MCF 10A (cell line): ENCODE measurements around the gene NDUFAF7. TPM values are rescaled to one million over a fixed set of nuclear protein-coding genes. Genes with fewer than 3 reads are reported as not detected.

Experiments used
- BruUV-seq: library from RNA; stranded (reverse); fragments of 400-500 nt; replicated peaks from 2 replicates; lab custom pipeline; 2021; lab: Mats Ljungman, UMichigan
- CTCF ChIA-PET: fragments of 300-600 bp; sonication (Branson Sonifier 250); formaldehyde crosslinking; extraction: SDS; loops from one replicate; lab custom pipeline; 2021; ENCODE audit warnings: antibody characterized with exemption, inconsistent platforms; lab: Yijun Ruan, JAX
- POLR2A ChIA-PET: fragments of 300-600, 350-650 bp; sonication (Branson Sonifier 250); formaldehyde crosslinking; extraction: SDS; loops from one replicate; lab custom pipeline; 2020; ENCODE audit warnings: antibody characterized with exemption, inconsistent platforms; lab: Yijun Ruan, JAX
- DNase-seq: peaks from one replicate; pipeline ENCODE4 v3.0.0-alpha.2; 2018; ENCODE audit not compliant: unreplicated experiment
- H3K27ac Mint-ChIP-seq: one replicate; pipeline ENCODE4 v1.8.0; 2022; ENCODE audit warnings: mild to moderate bottlenecking, low read depth, mixed read lengths; ENCODE audit not compliant: unreplicated experiment
- H3K27me3 Mint-ChIP-seq: one replicate; pipeline ENCODE4 v1.8.0; 2022; ENCODE audit warnings: mixed read lengths; ENCODE audit not compliant: insufficient read depth, unreplicated experiment
- H3K36me3 Mint-ChIP-seq: one replicate; pipeline ENCODE4 v1.8.0; 2022; ENCODE audit warnings: mild to moderate bottlenecking, moderate library complexity, mixed read lengths; ENCODE audit not compliant: insufficient read depth, unreplicated experiment
- H3K4me1 Mint-ChIP-seq: one replicate; pipeline ENCODE4 v1.8.0; 2022; ENCODE audit warnings: mixed read lengths; ENCODE audit not compliant: insufficient read depth, unreplicated experiment
- H3K4me3 Mint-ChIP-seq: one replicate; pipeline ENCODE4 v1.8.0; 2022; ENCODE audit warnings: mild to moderate bottlenecking, moderate library complexity, mixed read lengths; ENCODE audit not compliant: unreplicated experiment
- H3K9me3 Mint-ChIP-seq: one replicate; pipeline ENCODE4 v1.8.0; 2022; ENCODE audit warnings: mixed read lengths; ENCODE audit not compliant: unreplicated experiment
- intact Hi-C: fragments of 100-400 bp; cut with micrococcal nuclease; formaldehyde crosslinking; loops from 2 replicates; pipeline ENCODE4 v1.14.1; 2022
- total RNA-seq: library from RNA; stranded (reverse); gene quantifications from 2 replicates; pipeline ENCODE4 v1.2.3, GENCODE V29; 2022
- TF ChIP-seq, protein P1 (sequence below): fragments of 200-600 bp; IDR thresholded peaks from one replicate; pipeline ENCODE4 v1.8.0; 2022; ENCODE audit warnings: antibody characterized with exemption, mild to moderate bottlenecking; ENCODE audit not compliant: unreplicated experiment

NDUFAF7 gene
- total RNA-seq, 1 experiment from 2014 or later = 16.1 TPM

DNA sequence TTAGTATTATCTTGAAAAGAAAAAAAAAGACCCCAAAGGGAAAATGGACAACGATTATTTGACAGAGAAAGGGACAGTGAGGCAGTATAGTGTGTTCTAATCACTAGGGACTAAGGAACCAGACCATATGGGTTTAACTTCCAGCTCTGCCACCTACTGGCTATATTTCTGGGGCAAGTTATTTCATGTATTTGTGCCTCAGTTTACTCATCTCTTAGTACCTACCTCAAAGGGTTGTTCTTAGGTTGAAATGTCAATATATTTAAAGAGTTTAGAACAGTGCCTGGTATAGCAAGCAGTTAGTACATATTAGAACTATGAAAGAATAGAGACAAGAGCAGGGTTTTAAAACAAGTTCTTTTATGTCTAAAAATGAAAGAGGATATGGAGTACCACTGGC lies 50.5 kb downstream of the NDUFAF7 start:
- H3K4me1 Mint-ChIP-seq = peaks cover 11% of the 10 kb centered on the region
- no peaks in the 10 kb centered on the region for H3K27me3 Mint-ChIP-seq
- no peaks in the 10 kb centered on the region for H3K9me3 Mint-ChIP-seq
- no peak for DNase-seq
- ChIA-PET CTCF (no interaction called here), POLR2A (interaction anchor here (1.7 kb wide), 1 partner anchor 40 kb away, joined by 7 read pairs; no protein-coding TSS in a partner anchor)
- no peak overlapping the region for H3K27ac Mint-ChIP-seq
- TF ChIP-seq, protein P1, sequence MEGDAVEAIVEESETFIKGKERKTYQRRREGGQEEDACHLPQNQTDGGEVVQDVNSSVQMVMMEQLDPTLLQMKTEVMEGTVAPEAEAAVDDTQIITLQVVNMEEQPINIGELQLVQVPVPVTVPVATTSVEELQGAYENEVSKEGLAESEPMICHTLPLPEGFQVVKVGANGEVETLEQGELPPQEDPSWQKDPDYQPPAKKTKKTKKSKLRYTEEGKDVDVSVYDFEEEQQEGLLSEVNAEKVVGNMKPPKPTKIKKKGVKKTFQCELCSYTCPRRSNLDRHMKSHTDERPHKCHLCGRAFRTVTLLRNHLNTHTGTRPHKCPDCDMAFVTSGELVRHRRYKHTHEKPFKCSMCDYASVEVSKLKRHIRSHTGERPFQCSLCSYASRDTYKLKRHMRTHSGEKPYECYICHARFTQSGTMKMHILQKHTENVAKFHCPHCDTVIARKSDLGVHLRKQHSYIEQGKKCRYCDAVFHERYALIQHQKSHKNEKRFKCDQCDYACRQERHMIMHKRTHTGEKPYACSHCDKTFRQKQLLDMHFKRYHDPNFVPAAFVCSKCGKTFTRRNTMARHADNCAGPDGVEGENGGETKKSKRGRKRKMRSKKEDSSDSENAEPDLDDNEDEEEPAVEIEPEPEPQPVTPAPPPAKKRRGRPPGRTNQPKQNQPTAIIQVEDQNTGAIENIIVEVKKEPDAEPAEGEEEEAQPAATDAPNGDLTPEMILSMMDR = no peak
- H3K36me3 Mint-ChIP-seq = peaks cover 28% of the 10 kb centered on the region
- BruUV-seq = no TSS peak
- H3K4me3 Mint-ChIP-seq = no peak overlapping the region
- intact Hi-C loops = no loop called here

- no peaks in the 10 kb centered on the region for H3K27me3 Mint-ChIP-seq
- POLR2A ChIA-PET = interaction anchor here (0.6 to 1.7 kb wide), 3 partner anchors 10 to 39 kb away, joined by 3 to 7 read pairs (median 5); no protein-coding TSS in a partner anchor
- no TSS peak for BruUV-seq
- CTCF ChIA-PET = interaction anchor here (1.0 kb wide), 2 partner anchors 11 to 595 kb away, joined by 3 read pairs; no protein-coding TSS in a partner anchor
- peaks cover 11% of the 10 kb centered on the region for H3K4me1 Mint-ChIP-seq
- peaks cover 37% of the 10 kb centered on the region for H3K36me3 Mint-ChIP-seq
- intact Hi-C loops = no loop called here
- H3K4me3 Mint-ChIP-seq = no peak overlapping the region
- no peaks in the 10 kb centered on the region for H3K9me3 Mint-ChIP-seq
- H3K27ac Mint-ChIP-seq = peak overlapping the region; percentile 14
- no peak for DNase-seq
- TF ChIP-seq, protein P1 = no peak
Measured at GRCh38 chr2:37282746-37283145, 51.3 kb downstream of the NDUFAF7 start.

DNA sequence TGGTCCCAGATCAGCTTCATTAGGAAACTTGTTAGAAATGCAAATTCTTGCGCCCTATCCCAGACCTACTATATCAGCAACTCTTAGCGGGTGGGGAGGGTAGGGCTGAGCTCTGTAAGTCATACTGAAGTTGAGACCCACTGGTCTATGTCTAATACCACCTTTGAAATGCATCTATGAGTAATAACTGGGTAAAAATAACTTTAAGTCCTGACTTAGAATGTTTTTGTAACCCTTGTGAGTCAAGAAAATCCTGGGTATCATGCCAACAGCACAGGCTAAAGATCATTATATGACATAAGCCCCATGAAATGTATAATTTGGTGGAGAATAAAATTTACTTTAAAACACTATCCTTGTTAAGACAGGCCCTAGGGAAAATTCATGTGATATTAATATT lies 51.7 kb downstream of the NDUFAF7 start:
- H3K4me1 Mint-ChIP-seq = peaks cover 11% of the 10 kb centered on the region
- ChIA-PET POLR2A (interaction anchor here (0.6 to 1.7 kb wide), 2 partner anchors 11 to 39 kb away, joined by 3 to 7 read pairs; no protein-coding TSS in a partner anchor), CTCF (interaction anchor here (0.7 to 1.0 kb wide), 3 partner anchors 11 to 595 kb away, joined by 3 to 4 read pairs (median 3); no protein-coding TSS in a partner anchor)
- TF ChIP-seq, protein P1 = no peak
- no peak overlapping the region for H3K4me3 Mint-ChIP-seq
- peaks cover 41% of the 10 kb centered on the region for H3K36me3 Mint-ChIP-seq
- peak overlapping the region; percentile 14 for H3K27ac Mint-ChIP-seq
- no peaks in the 10 kb centered on the region for H3K9me3 Mint-ChIP-seq
- H3K27me3 Mint-ChIP-seq = no peaks in the 10 kb centered on the region
- peak; percentile 75 for DNase-seq
- no TSS peak for BruUV-seq
- intact Hi-C loops = no loop called here

GRCh38 chr2:37284381-37284780 lies 52.9 kb downstream of the NDUFAF7 start:
- Mint-ChIP-seq H3K9me3 (no peaks in the 10 kb centered on the region), H3K4me1 (peaks cover 11% of the 10 kb centered on the region), H3K27ac (no peak overlapping the region), H3K27me3 (no peaks in the 10 kb centered on the region), H3K4me3 (no peak overlapping the region), H3K36me3 (peaks cover 46% of the 10 kb centered on the region)
- ChIA-PET POLR2A (interaction anchor here (0.6 to 1.5 kb wide), 5 partner anchors 11 to 597 kb away, joined by 3 to 6 read pairs (median 3); no protein-coding TSS in a partner anchor), CTCF (interaction anchor here (0.6 kb wide), 1 partner anchor 34 kb away, joined by 3 read pairs; no protein-coding TSS in a partner anchor)
- intact Hi-C loops = no loop called here
- BruUV-seq = no TSS peak
- DNase-seq = no peak
- TF ChIP-seq, protein P1 = no peak
